ENCODE results near the gene BHMT2. TPM values are rescaled to one million over a fixed set of nuclear protein-coding genes. Genes with fewer than 3 reads are reported as not detected.

Gene BHMT2
- total and polyA plus RNA-seq, 4 experiments from 2014 or later: not detected

DNA sequence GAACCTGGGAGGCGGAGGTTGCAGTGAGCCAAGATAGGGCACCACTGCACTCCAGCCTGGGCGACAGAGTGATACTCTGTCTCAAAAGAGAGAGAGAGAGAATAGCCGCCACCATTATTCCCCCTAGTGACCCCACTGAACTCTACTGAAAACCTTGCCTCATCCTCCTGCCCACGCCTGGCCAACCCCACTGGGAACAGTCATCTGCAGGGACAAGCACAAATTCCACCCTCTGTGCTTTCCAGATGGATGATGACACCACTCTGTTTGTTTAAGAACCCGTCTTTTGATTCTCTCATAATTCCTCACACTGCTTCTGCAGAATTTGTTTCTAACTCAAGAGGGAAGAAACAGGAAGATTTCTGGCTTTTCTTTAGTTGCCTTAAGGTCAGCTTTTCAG lies 12.2 kb downstream of the BHMT2 start:
- H3K4me1 Mint-ChIP-seq: peaks cover 0 to 4% (median 0%) of the 10 kb centered on the region in 4 donors
- H3K9me3 ChIP-seq (ENCODE audit: control insufficient read depth in 1 of 2, low read length in 2 of 2): no peaks in the 10 kb centered on the region
- H3K9me3 Mint-ChIP-seq: no peaks in the 10 kb centered on the region
- H3K27me3 ChIP-seq (ENCODE audit: insufficient read depth, low read length): no peaks in the 10 kb centered on the region
- H3K27me3 Mint-ChIP-seq: peaks cover 1 to 2% of the 10 kb centered on the region in 2 donors
- H3K36me3 Mint-ChIP-seq: no peaks in the 10 kb centered on the region
- ChIA-PET POLR2A (ENCODE audit: partially characterized antibody) (no interaction called here), CTCF (ENCODE audit: partially characterized antibody) (no interaction called here)
- no peak overlapping the region for H3K27ac ChIP-seq (ENCODE audit: low read depth, low read length)
- DNase-seq: no peak
- H3K36me3 ChIP-seq (ENCODE audit: insufficient read depth, low read length): no peaks in the 10 kb centered on the region
- no peak overlapping the region for H3K27ac Mint-ChIP-seq
- intact Hi-C loops (cut with micrococcal nuclease): no loop called here
- no peak overlapping the region for H3K4me3 Mint-ChIP-seq
- no peak overlapping the region for H3K4me3 ChIP-seq (ENCODE audit: low read length in 2 of 2)
- H3K4me1 ChIP-seq (ENCODE audit: insufficient read depth, low read length): no peaks in the 10 kb centered on the region

DNA sequence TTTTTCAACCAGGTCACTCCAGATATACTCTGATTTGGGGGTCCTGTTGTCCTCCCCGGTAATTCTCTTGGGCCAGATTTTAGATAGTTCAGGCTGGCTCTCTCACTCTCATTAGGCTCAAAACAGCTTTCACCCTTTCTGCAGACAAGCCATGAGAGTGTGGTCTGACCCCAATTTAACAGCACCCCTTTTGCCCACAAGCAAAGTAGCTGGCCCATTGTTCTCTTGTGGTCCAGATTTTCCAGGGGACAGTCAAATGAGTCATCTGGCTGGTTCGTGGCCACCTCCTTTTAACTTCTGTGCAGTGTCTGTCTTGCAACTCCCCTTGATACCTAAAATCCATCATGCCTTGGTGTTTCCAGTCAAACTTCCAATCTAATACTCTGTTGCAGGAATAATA lies 16.5 kb downstream of the BHMT2 start:
- Histone ChIP-seq H3K4me3 (ENCODE audit: low read length in 2 of 2) (no peak overlapping the region), H3K36me3 (ENCODE audit: insufficient read depth, low read length) (no peaks in the 10 kb centered on the region), H3K27ac (ENCODE audit: low read depth, low read length) (no peak overlapping the region), H3K9me3 (ENCODE audit: control insufficient read depth in 1 of 2, low read length in 2 of 2) (no peaks in the 10 kb centered on the region), H3K4me1 (ENCODE audit: insufficient read depth, low read length) (no peaks in the 10 kb centered on the region), H3K27me3 (ENCODE audit: insufficient read depth, low read length) (no peaks in the 10 kb centered on the region)
- no peaks in the 10 kb centered on the region for H3K4me1 Mint-ChIP-seq
- DNase-seq: no peak
- peaks cover 2 to 7% of the 10 kb centered on the region in 2 donors for H3K27me3 Mint-ChIP-seq
- no peak overlapping the region for H3K27ac Mint-ChIP-seq
- intact Hi-C loops (cut with micrococcal nuclease): no loop called here
- ChIA-PET CTCF (ENCODE audit: partially characterized antibody) (no interaction called here), POLR2A (ENCODE audit: partially characterized antibody) (no interaction called here)
- no peaks in the 10 kb centered on the region for H3K9me3 Mint-ChIP-seq
- H3K36me3 Mint-ChIP-seq: no peaks in the 10 kb centered on the region
- H3K4me3 Mint-ChIP-seq: no peak overlapping the region

DNA sequence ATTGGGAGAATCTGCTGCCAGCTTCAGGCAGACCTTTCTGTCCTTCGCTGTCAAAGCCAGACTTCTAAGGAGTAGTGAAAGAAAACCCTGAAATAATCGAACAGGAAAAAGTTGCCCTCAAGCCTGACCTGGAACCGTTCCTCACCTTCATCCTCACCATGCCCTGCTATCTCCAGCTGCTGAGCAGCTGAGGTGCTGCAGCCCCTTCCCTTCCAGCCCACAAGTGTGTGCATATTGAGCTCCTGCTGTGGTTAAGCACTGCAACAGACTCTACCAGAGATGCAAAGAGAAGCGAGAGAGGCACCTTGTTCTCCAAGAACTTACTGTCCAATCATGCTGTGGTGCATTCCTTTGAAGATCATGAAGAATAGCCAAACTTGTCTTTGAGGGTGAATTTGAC lies 18.9 kb downstream of the BHMT2 start:
- H3K36me3 ChIP-seq (ENCODE audit: insufficient read depth, low read length): no peaks in the 10 kb centered on the region
- H3K9me3 ChIP-seq (ENCODE audit: control insufficient read depth in 1 of 2, low read length in 2 of 2): no peaks in the 10 kb centered on the region
- Mint-ChIP-seq H3K36me3 (no peaks in the 10 kb centered on the region), H3K4me3 (no peak overlapping the region), H3K4me1 (no peaks in the 10 kb centered on the region), H3K27ac (no peak overlapping the region), H3K27me3 (peaks cover 6 to 9% of the 10 kb centered on the region in 2 donors), H3K9me3 (no peaks in the 10 kb centered on the region)
- CTCF ChIA-PET (ENCODE audit: partially characterized antibody): no interaction called here
- no peak for DNase-seq
- H3K27ac ChIP-seq (ENCODE audit: low read depth, low read length): no peak overlapping the region
- POLR2A ChIA-PET (ENCODE audit: partially characterized antibody): no interaction called here
- intact Hi-C loops (cut with micrococcal nuclease): no loop called here
- H3K4me1 ChIP-seq (ENCODE audit: insufficient read depth, low read length): no peaks in the 10 kb centered on the region
- no peak overlapping the region for H3K4me3 ChIP-seq (ENCODE audit: low read length in 2 of 2)
- H3K27me3 ChIP-seq (ENCODE audit: insufficient read depth, low read length): no peaks in the 10 kb centered on the region

DNA sequence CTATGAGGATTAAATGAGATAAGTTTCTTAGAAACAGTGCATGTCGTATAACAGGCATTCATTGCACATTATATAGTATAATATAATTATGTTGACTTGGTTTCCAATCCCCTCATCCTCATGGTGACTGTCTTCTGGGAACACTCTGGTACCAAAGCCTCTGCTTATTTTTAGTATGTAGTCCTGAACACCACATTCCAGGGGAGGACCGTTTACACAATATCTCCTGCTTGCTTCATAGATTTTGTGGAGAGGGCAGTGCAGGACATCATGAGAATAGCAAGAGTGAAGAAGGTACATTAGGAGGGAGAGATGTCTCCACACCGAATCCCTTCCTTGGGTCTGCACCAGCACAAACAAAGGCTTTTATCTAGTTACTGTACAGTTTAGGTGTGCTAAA lies 21.5 kb downstream of the BHMT2 start:
- no peak for DNase-seq
- ChIA-PET CTCF (ENCODE audit: partially characterized antibody) (interaction anchor here (1.4 kb wide), 1 partner anchor 42 kb away, joined by 3 read pairs; no protein-coding TSS in a partner anchor), POLR2A (ENCODE audit: partially characterized antibody) (no interaction called here)
- Histone ChIP-seq H3K36me3 (ENCODE audit: insufficient read depth, low read length) (no peaks in the 10 kb centered on the region), H3K4me1 (ENCODE audit: insufficient read depth, low read length) (no peaks in the 10 kb centered on the region), H3K4me3 (ENCODE audit: low read length in 2 of 2) (no peak overlapping the region), H3K9me3 (ENCODE audit: control insufficient read depth in 1 of 2, low read length in 2 of 2) (no peaks in the 10 kb centered on the region), H3K27me3 (ENCODE audit: insufficient read depth, low read length) (no peaks in the 10 kb centered on the region), H3K27ac (ENCODE audit: low read depth, low read length) (no peak overlapping the region)
- H3K27me3 Mint-ChIP-seq: peaks cover 6 to 10% of the 10 kb centered on the region in 2 donors
- H3K4me1 Mint-ChIP-seq: no peaks in the 10 kb centered on the region
- no peak overlapping the region for H3K4me3 Mint-ChIP-seq
- no peak overlapping the region for H3K27ac Mint-ChIP-seq
- intact Hi-C loops (cut with micrococcal nuclease): no loop called here
- no peaks in the 10 kb centered on the region for H3K36me3 Mint-ChIP-seq
- peaks cover 0 to 4% (median 2%) of the 10 kb centered on the region in 8 donors for H3K9me3 Mint-ChIP-seq

DNA sequence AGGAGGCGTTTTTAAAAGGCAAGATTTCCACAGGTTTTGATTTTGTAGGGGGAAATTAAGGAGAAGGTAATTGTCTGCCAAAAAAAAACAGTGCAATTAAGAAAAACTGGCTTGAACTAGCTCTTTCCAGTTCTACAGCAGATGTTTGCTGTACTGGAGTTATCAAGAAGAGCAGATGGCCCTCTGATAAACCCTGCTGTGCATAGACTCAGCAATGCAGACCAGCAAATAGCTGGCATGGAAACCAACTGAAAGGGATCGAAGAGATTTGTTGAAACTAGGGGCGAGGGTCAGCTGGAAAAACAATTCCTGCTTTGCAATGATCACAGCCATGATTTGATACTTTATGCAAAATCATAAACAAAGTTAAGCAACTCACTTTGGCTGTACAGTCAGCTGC lies 24.2 kb downstream of the BHMT2 start:
- no peak for DNase-seq
- Mint-ChIP-seq H3K4me1 (no peaks in the 10 kb centered on the region), H3K27me3 (peaks cover 6 to 7% of the 10 kb centered on the region in 2 donors), H3K4me3 (no peak overlapping the region), H3K9me3 (peaks cover 0 to 5% (median 2%) of the 10 kb centered on the region in 8 donors), H3K36me3 (no peaks in the 10 kb centered on the region), H3K27ac (no peak overlapping the region)
- H3K36me3 ChIP-seq (ENCODE audit: insufficient read depth, low read length): no peaks in the 10 kb centered on the region
- no peaks in the 10 kb centered on the region for H3K27me3 ChIP-seq (ENCODE audit: insufficient read depth, low read length)
- ChIA-PET POLR2A (ENCODE audit: partially characterized antibody) (no interaction called here), CTCF (ENCODE audit: partially characterized antibody) (no interaction called here)
- no peaks in the 10 kb centered on the region for H3K9me3 ChIP-seq (ENCODE audit: control insufficient read depth in 1 of 2, low read length in 2 of 2)
- intact Hi-C loops (cut with micrococcal nuclease): no loop called here
- H3K4me3 ChIP-seq (ENCODE audit: low read length in 2 of 2): no peak overlapping the region
- H3K27ac ChIP-seq (ENCODE audit: low read depth, low read length): no peak overlapping the region
- H3K4me1 ChIP-seq (ENCODE audit: insufficient read depth, low read length): no peaks in the 10 kb centered on the region

DNA sequence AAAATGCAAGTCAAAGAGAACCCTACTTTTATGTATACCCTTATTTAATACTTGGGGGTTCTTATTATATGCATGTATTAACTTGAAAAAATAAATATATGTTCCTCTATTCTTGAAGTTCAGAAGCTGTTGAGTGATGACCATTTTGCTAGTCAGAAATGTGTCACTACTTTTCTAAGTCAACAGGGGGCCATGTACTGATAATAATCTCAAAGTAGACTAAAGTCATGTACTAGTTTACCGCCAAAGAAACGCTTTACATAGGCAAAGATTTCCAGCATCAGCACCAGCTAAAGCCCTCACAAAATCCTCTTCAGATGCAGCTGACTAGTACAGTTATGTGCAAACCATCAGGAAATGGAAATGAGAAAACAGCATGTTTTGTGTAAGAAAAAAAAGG lies 36.3 kb downstream of the BHMT2 start:
- Mint-ChIP-seq H3K4me3 (no peak overlapping the region), H3K27ac (no peak overlapping the region), H3K27me3 (peaks cover 43% of the 10 kb centered on the region in 2 donors), H3K36me3 (no peaks in the 10 kb centered on the region), H3K4me1 (no peaks in the 10 kb centered on the region), H3K9me3 (peaks cover 0 to 5% (median under 1%) of the 10 kb centered on the region in 8 donors)
- POLR2A ChIA-PET (ENCODE audit: partially characterized antibody): no interaction called here
- no peaks in the 10 kb centered on the region for H3K9me3 ChIP-seq (ENCODE audit: control insufficient read depth in 1 of 2, low read length in 2 of 2)
- no peak overlapping the region for H3K4me3 ChIP-seq (ENCODE audit: low read length in 2 of 2)
- intact Hi-C loops (cut with micrococcal nuclease): no loop called here
- no peaks in the 10 kb centered on the region for H3K27me3 ChIP-seq (ENCODE audit: insufficient read depth, low read length)
- DNase-seq: no peak
- no peak overlapping the region for H3K27ac ChIP-seq (ENCODE audit: low read depth, low read length)
- no peaks in the 10 kb centered on the region for H3K36me3 ChIP-seq (ENCODE audit: insufficient read depth, low read length)
- no peaks in the 10 kb centered on the region for H3K4me1 ChIP-seq (ENCODE audit: insufficient read depth, low read length)
- CTCF ChIA-PET (ENCODE audit: partially characterized antibody): interaction anchor here (0.6 to 2.6 kb wide), 7 partner anchors 11 to 86 kb away, joined by 3 to 14 read pairs (median 4); no protein-coding TSS in a partner anchor

DNA sequence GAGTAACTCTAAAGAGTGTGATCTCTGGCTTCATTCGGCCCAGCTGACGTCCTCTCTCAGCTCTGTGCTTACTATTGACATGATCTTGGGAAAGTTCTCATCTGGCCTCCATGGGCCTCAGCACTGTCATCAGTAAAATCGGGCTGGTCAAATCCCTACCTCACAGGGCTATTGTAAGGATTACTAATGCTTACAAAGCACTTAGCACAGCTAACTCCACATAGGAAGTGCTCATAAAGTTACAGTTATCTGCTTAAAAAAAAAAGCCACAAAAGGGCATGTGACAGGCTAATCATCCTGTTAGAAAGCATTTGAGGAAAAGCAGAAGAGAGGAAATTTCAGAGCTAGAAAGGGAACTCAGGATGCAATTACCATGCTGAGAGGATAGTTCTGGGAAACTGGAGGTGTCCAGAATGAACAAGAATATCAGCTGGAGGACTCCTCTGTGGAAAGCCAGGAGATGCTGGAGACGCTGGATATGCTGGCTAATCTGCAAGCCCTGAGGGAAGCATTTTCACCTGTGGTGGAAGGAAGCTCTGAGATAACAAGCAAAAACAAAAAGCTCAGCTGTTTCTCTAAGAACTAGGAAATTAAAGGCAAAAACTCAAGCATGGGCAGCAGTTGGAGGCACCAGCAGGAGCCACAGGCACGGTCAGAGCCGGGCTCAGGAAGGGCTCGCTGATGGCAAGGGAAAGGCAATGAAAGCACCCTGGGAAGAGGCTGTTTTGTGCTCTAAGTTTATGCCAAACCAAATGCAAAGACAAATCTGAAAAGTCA lies 37.6 kb downstream of the BHMT2 start:
- H3K4me3 Mint-ChIP-seq: no peak overlapping the region
- peaks cover 0 to 2% (median 0%) of the 10 kb centered on the region in 4 donors for H3K4me1 Mint-ChIP-seq
- H3K36me3 Mint-ChIP-seq: no peaks in the 10 kb centered on the region
- H3K4me3 ChIP-seq (ENCODE audit: low read length in 2 of 2): no peak overlapping the region
- H3K36me3 ChIP-seq (ENCODE audit: insufficient read depth, low read length): no peaks in the 10 kb centered on the region
- H3K27ac ChIP-seq (ENCODE audit: low read depth, low read length): no peak overlapping the region
- no peaks in the 10 kb centered on the region for H3K4me1 ChIP-seq (ENCODE audit: insufficient read depth, low read length)
- no peaks in the 10 kb centered on the region for H3K27me3 ChIP-seq (ENCODE audit: insufficient read depth, low read length)
- H3K27ac Mint-ChIP-seq: no peak overlapping the region
- intact Hi-C loops (cut with micrococcal nuclease): no loop called here
- peaks cover 41 to 44% of the 10 kb centered on the region in 2 donors for H3K27me3 Mint-ChIP-seq
- no peak for DNase-seq
- ChIA-PET CTCF (ENCODE audit: partially characterized antibody) (interaction anchor here (1.3 to 2.6 kb wide), 4 partner anchors 9 to 786 kb away, joined by 3 to 14 read pairs (median 6); no protein-coding TSS in a partner anchor), POLR2A (ENCODE audit: partially characterized antibody) (no interaction called here)
- H3K9me3 Mint-ChIP-seq: no peaks in the 10 kb centered on the region
- H3K9me3 ChIP-seq (ENCODE audit: control insufficient read depth in 1 of 2, low read length in 2 of 2): no peaks in the 10 kb centered on the region

All from CD4-positive, alpha-beta memory T cell (primary cell).